Activated CD8-positive, alpha-beta T cell treated with anti-CD3 and anti-CD28 coated beads for 36 hours (primary cell): Measurements from ENCODE around the gene WDR59. TPM values are rescaled to one million over a fixed set of nuclear protein-coding genes. Genes with fewer than 3 reads are reported as not detected.
"Not testable (repeated sequence)": the region's sequence is repeated elsewhere in the genome, so short reads cannot be mapped to it uniquely, and the experiment has no call there.

Experiments used
- ATAC-seq: fragments of 200-7000 bp; cut with Tn5 transposase; one replicate; pipeline ENCODE4 v1.10.0; 2021; ENCODE audit warnings: mild to moderate bottlenecking, moderate library complexity
- CTCF ChIA-PET: fragments of 350-600 bp; sonication (Branson Sonifier 250); formaldehyde crosslinking; loops from one replicate; lab custom pipeline; 2021; ENCODE audit warnings: antibody characterized with exemption; lab: Charles Lee
- POLR2A ChIA-PET: fragments of 350-600 bp; sonication (Branson Sonifier 250); formaldehyde crosslinking; loops from one replicate; lab custom pipeline; 2021; ENCODE audit warnings: antibody characterized with exemption; lab: Charles Lee
- DNase-seq: peaks from one replicate; pipeline ENCODE4 v3.0.0-alpha.2; 2020
- H3K27ac Mint-ChIP-seq: one replicate; pipeline ENCODE4 v1.8.0; 2021; ENCODE audit warnings: mild to moderate bottlenecking, mixed read lengths
- H3K27me3 Mint-ChIP-seq: one replicate; pipeline ENCODE4 v1.8.0; 2021; ENCODE audit warnings: mixed read lengths
- H3K36me3 Mint-ChIP-seq: one replicate; pipeline ENCODE4 v1.8.0; 2021; ENCODE audit warnings: low read depth, mixed read lengths
- H3K4me1 Mint-ChIP-seq: one replicate; pipeline ENCODE4 v1.8.0; 2021; ENCODE audit warnings: low read depth, mixed read lengths
- H3K4me3 Mint-ChIP-seq: one replicate; pipeline ENCODE4 v1.8.0; 2021; ENCODE audit warnings: mild to moderate bottlenecking, moderate library complexity, mixed read lengths
- H3K9me3 Mint-ChIP-seq: one replicate; pipeline ENCODE4 v1.8.0; 2021; ENCODE audit warnings: mixed read lengths
- CTCF ChIP-seq: fragments of 200-600 bp; IDR thresholded peaks from one replicate; pipeline ENCODE4 v1.8.0; 2022; ENCODE audit warnings: antibody characterized with exemption, mild to moderate bottlenecking
- intact Hi-C: fragments of 100-400 bp; cut with micrococcal nuclease; formaldehyde crosslinking; loops from one replicate; pipeline ENCODE4 v1.10.0; 2022
- total RNA-seq, 2 experiments: library from RNA; stranded (reverse); gene quantifications; one replicate each; pipeline ENCODE4 v1.2.3, GENCODE V29; 2021

WDR59 gene
- total RNA-seq, 2 experiments from 2014 or later, result 59.1 to 68.1 TPM

GRCh38 chr16:74847202-74847601, 137.7 kb downstream of the WDR59 start:
- CTCF ChIA-PET, result interaction anchor here (0.7 to 3.0 kb wide), 3 partner anchors 15 to 264 kb away, joined by 4 to 17 read pairs (median 4); no protein-coding TSS in a partner anchor
- Mint-ChIP-seq H3K36me3 (no peaks in the 10 kb centered on the region), H3K9me3 (no peaks in the 10 kb centered on the region), H3K4me3 (no peak overlapping the region), H3K27me3 (no peaks in the 10 kb centered on the region), H3K4me1 (peaks cover 2% of the 10 kb centered on the region), H3K27ac (no peak overlapping the region)
- no peak for TF ChIP-seq CTCF
- intact Hi-C loops, result no loop called here
- no peak for DNase-seq
- POLR2A ChIA-PET, result interaction anchor here (0.7 kb wide), 1 partner anchor 111 kb away, joined by 4 read pairs; no protein-coding TSS in a partner anchor
- no peak for ATAC-seq

- no peaks in the 10 kb centered on the region for H3K36me3 Mint-ChIP-seq
- ATAC-seq, result no peak
- H3K4me3 Mint-ChIP-seq, result no peak overlapping the region
- no peak for TF ChIP-seq CTCF
- intact Hi-C loops, result no loop called here
- H3K9me3 Mint-ChIP-seq, result no peaks in the 10 kb centered on the region
- H3K4me1 Mint-ChIP-seq, result peaks cover 2% of the 10 kb centered on the region
- ChIA-PET POLR2A (interaction anchor here (0.7 kb wide), 1 partner anchor 111 kb away, joined by 4 read pairs; no protein-coding TSS in a partner anchor), CTCF (interaction anchor here (0.7 to 3.0 kb wide), 2 partner anchors 16 to 41 kb away, joined by 4 to 17 read pairs; no protein-coding TSS in a partner anchor)
- DNase-seq, result no peak
- no peak overlapping the region for H3K27ac Mint-ChIP-seq
- no peaks in the 10 kb centered on the region for H3K27me3 Mint-ChIP-seq
These were observed 138.2 kb downstream of the WDR59 start for GRCh38 chr16:74846714-74847113.

GRCh38 chr16:74844041-74844980, 140.6 kb downstream of the WDR59 start:
- ATAC-seq, result no peak
- Mint-ChIP-seq H3K4me3 (no peak overlapping the region), H3K9me3 (no peaks in the 10 kb centered on the region), H3K27ac (no peak overlapping the region), H3K4me1 (peaks cover 2% of the 10 kb centered on the region), H3K27me3 (no peaks in the 10 kb centered on the region), H3K36me3 (no peaks in the 10 kb centered on the region)
- intact Hi-C loops, result no loop called here
- POLR2A ChIA-PET, result interaction anchor here (0.6 to 0.9 kb wide), 2 partner anchors 11 to 32 kb away, joined by 3 read pairs; no protein-coding TSS in a partner anchor
- CTCF ChIA-PET, result no interaction called here
- TF ChIP-seq CTCF, result no peak
- DNase-seq, result no peak

- DNase-seq, H3K27me3 Mint-ChIP-seq, H3K4me3 Mint-ChIP-seq, intact Hi-C loops, H3K9me3 Mint-ChIP-seq, H3K36me3 Mint-ChIP-seq, H3K27ac Mint-ChIP-seq, H3K4me1 Mint-ChIP-seq, POLR2A ChIA-PET, ATAC-seq: not testable (repeated sequence)
- CTCF ChIA-PET, result interaction anchor here (2.0 kb wide), 1 partner anchor 19 kb away, joined by 5 read pairs; no protein-coding TSS in a partner anchor
These were observed 141.4 kb downstream of the WDR59 start for GRCh38 chr16:74843381-74844035.

GRCh38 chr16:74842413-74842812, 142.5 kb downstream of the WDR59 start:
- no peak for TF ChIP-seq CTCF
- CTCF ChIA-PET, result interaction anchor here (2.0 kb wide), 1 partner anchor 20 kb away, joined by 5 read pairs; no protein-coding TSS in a partner anchor
- no peaks in the 10 kb centered on the region for H3K9me3 Mint-ChIP-seq

More at GRCh38 chr16:74842413-74842812, 142.5 kb downstream of the WDR59 start:
- ATAC-seq (no peak), DNase-seq (no peak)
- POLR2A ChIA-PET, result no interaction called here
- Mint-ChIP-seq H3K36me3 (no peaks in the 10 kb centered on the region), H3K27ac (no peak overlapping the region), H3K27me3 (no peaks in the 10 kb centered on the region), H3K4me1 (peaks cover 2% of the 10 kb centered on the region), H3K4me3 (no peak overlapping the region)
- intact Hi-C loops, result no loop called here
